NOMO-1 treated with DMSO at 0.1 percent for 48 hours (cell line): ENCODE measurements around the gene KIF24.
"Not testable (repeated sequence)": the region's sequence is repeated elsewhere in the genome, so short reads cannot be mapped to it uniquely, and the experiment has no call there.

ENCODE experiments used
- DNase-seq: peaks from one replicate; lab custom pipeline; 2025; ENCODE audit not compliant: unreplicated experiment; lab: John Stamatoyannopoulos, UW

The KIF24 gene

DNA sequence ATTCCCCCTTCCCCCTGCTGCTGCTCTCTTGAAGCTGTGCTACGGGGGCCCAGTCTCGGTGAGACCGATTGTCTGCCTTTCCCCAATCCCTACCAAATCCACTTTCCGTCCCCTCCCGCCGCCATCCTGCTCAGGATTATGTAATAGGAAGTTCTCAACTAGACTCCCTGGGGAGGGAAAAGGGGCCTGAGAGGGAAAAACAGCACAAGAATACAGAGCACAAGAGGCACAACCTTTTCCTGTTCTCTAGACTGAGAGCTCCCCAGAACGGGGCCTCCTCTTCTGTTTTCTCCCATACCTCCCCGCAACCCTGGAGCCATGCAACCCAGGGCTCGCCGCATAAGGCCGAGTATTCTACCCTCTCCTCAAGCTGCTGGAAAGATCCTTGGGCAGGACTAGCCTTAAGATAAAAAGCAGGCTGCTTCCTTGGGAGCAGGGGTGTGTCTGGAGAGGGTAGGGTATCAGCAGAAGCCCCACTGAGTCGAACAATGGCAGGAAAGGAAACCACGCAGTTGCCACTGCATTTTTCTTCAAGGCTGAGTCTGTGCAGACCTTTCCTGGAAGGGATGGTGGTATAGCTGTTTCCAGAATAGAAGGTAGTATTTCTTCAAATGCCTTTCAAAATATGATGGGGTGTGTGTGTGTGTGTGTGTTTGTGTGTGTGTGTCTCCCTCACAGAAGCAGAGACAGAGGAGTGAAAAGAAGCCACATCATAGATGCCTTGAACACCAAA is 34.7 kb upstream of the KIF24 start:
- no peak for DNase-seq

DNA sequence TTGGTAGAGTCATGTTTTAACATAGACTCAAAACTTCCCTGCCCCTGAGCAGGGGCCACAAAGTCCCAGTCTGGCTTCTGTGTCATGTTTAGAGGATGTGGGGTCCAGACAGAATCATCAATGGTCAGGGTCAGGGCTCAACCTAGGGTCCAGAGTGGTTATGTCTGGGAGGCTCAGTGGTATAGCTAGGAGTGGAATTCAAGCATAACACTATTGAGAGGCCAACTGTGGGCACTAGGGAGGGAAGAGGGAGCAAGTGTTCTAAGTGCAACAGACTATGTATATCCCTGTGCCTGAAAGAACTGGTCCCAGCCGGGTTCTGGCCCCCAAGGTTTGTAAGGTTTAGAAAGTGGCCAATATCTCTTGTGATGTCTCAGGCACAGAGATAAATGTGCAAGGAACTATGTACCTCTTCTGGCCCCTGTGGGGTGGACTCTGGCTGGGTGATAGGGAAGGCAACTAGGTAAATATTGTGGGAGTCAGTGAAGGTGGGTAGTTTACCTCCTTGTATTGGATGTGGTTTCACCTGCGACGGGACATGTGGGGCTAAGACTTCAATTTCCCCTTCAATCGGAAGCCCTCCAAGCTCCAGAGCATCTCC is 33.6 kb upstream of the KIF24 start:
- no peak for DNase-seq

DNA sequence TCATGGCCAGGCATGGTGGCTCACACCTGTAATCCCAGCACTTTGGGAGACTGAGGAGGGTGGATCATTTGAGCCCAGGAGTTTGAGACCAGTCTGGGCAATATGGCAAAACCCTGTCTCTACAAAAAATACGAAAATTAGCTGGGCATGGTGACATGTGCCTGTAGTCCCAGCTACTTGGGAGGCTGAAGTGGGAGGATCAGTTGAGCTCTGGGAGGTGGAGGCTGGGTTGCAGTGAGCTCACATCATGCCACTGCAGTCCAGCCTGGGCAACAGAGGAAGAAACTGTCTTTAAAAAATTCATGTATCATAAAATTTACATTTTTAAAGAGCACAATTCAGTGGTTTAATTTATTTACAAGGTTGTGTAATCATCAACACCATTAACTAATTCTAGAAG is 23.9 kb upstream of the KIF24 start:
- DNase-seq = not testable (repeated sequence)

DNA sequence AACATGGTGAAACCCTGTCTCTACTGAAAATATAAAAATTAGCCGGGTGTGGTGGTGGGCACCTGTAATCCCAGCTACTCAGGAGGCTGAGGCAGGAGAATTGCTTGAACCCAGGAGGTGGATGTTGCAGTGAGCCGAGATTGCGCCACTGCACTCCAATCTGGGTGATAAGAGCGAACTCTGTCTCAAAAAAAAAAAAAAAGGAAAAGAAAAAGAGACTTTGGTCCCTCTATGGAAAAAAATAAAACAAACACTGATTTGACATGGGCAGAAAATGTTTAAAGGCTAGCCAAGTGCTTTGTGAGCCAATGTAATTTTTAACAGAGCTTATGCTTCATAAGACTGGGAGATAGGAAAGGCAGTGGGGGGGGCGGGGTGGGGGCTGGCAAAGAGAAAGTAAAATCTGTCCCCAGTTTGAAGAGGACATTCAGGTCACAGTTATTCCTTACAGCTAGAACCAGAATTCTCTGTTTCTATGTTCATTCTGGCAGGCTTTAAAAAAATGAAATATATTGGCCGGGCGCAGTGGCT is 23.1 kb upstream of the KIF24 start:
- DNase-seq = not testable (repeated sequence)

DNA sequence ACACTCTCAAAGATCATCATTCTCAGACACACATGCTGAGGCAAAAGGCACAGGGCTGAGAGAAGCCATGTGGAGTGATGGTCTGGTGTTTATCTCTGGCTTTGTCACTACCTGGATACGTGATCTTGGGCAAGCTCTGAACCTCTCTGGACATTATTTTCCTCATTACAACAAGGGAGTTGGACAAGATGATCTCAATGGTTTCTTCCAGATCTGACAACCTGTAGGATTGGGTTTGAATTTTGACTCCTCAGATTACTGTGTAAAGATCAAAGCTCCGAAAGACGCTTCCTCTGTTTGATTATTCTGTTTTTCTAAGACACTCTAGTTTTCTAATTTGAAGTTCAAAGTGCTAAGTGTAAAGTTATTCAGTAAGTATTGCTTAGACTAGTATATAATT is 20.3 kb upstream of the KIF24 start:
- no peak for DNase-seq

- no peak for DNase-seq
Measured at GRCh38 chr9:34347800-34348158, 18.7 kb upstream of the KIF24 start.

GRCh38 chr9:34346873-34347799 is 18.1 kb upstream of the KIF24 start:
- DNase-seq = no peak

- no peak for DNase-seq
Measured at GRCh38 chr9:34343605-34344004, 14.5 kb upstream of the KIF24 start.

DNA sequence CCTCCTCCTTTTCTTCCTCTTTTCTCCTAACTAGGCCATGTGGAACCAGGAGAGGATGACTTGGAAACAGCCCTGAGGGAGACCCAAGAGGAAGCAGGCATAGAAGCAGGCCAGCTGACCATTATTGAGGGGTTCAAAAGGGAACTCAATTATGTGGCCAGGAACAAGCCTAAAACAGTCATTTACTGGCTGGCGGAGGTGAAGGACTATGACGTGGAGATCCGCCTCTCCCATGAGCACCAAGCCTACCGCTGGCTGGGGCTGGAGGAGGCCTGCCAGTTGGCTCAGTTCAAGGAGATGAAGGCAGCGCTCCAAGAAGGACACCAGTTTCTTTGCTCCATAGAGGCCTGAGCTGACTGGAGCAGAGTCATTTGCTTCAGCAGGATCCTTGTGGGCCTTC is 14.0 kb upstream of the KIF24 start:
- no peak for DNase-seq

- DNase-seq = no peak
Measured at GRCh38 chr9:34341659-34342295, 12.7 kb upstream of the KIF24 start.

GRCh38 chr9:34338665-34339385 is 9.8 kb upstream of the KIF24 start:
- no peak for DNase-seq

- not testable (repeated sequence) for DNase-seq
Measured at GRCh38 chr9:34338079-34338478, 9.0 kb upstream of the KIF24 start.

GRCh38 chr9:34337403-34337802 is 8.3 kb upstream of the KIF24 start:
- DNase-seq = no peak

DNA sequence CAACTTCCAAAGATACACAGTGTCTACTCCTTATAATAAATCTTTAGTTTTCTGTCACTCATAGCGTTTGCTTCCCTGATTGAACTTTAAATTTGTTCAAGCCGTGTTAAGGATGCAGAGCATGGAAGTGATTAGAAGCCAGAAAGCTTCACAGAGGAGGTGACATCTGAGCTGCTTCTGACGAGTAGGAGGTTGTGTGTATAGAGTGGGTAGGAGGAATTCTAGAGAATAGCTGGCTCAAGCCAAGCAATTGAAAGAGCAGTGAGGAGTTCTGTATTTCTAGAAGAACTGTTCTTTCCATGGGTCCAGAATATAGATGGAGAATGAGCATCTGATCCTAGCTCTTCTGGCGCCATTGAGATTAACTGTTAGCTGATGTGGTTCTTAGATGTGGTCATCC is 6.3 kb upstream of the KIF24 start:
- no peak for DNase-seq

DNA sequence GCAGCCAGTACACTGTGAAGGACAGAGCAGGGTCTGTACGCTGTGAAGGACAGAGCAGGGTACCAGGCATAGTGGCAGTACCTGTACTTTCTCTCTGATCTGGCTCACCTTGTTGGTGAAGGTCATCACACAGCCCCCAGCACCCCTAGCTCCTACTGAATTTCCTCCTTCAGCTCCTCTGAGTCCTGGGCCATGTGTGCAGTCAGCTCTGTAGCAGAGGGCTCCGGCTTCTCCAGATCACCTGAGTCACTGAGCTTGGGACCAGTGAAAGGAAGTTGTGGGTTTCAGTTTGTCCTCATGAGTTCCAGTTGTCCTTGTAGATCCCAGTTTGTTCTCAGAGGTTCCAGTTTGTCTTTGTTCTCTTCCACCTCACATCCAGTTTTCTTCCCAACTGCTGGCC is 5.8 kb upstream of the KIF24 start:
- DNase-seq = no peak

DNA sequence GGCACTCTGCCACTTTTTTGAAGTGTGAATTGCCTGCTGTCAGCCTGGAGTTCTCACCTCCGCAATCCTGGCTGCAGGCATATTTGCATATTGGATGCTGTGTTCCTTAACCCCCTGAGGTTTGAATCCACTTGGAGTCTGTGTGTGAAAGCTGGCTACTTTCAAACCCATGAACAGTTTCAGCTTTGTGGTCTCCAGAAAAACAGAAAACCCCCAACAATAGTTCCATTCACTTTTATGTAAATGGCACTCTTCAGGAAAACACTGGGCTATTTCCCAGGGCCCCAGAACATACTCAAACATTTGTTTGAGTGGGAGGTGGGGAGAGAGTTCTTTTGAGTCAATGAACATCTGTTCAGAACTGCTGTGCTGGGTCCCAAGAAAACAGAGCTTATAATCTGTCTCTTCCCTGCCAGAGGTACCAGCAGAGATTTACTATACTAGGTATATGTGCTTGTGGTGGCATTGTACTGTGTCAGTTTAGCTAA is 5.3 kb upstream of the KIF24 start:
- DNase-seq = no peak

- no peak for DNase-seq
Measured at GRCh38 chr9:34333836-34334235, 4.8 kb upstream of the KIF24 start.

DNA sequence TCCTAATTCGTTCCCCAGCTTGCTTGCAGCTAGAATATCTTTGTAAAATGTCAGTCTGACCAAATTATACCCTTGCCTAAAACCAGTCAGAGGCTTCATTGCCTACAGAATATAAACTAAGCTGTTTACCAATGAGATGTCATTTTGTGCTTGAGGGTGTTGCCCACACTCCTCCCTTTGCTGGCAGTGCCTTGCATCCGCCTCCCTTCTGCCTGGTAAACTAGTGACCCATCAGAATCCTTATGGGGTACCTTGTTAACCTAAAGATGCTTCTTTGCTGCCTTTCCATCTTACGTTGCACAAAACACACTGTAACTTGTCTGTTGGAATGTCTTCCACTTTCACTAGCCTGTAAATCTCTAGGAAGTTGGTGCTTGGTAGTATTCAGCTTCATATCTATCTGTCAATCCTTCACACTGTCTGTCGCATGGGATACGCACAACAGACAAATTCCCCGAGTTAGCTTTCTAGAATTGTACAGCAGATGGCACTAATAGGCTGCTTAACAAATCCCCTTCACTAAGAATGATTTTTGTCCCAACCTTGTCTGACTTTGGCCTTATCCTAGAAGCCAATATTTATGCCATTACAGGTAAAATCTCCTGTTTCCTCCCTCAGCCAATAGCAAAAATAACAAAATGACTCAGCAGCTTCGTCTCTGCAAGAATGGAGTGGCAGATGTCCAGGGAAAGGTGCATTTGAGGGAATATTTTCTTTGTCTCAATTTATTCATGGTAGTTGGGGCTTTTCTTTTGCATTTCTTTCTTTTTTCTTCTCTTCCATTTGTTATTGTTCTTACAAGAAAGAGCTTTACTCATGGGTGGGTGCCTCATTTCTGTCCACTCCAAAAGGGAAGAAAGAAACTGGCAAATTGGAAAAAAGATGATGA is 3.3 kb upstream of the KIF24 start:
- no peak for DNase-seq

DNA sequence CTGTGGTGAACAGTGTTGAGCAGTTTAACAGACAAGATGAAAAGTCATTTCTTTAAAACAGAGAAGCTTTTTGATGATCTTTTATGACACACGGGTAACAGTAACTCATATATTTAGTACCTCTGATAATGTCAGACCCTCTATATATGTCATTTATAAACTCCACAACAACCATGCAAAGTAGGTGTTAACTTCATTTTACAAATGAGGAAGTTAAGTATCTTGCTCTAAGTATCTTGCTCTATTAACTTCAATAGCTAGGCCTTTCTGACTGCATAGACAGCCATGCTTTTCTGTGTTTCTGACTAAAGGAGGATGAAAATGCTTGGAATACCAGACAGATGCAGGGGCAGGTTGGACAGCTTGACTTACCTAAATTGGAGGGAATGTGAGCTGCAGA is 2.1 kb upstream of the KIF24 start:
- DNase-seq = peak; percentile 54
